HAP-1 (cell line): ENCODE data around the gene AP2A1.
"Not testable (repeated sequence)": the region's sequence is repeated elsewhere in the genome, so short reads cannot be mapped to it uniquely, and the experiment has no call there.

Experiments
- DNase-seq, 2 experiments: peaks; one replicate each; pipeline ENCODE4 v3.0.0-alpha.2; 2016 to 2020; ENCODE audit warnings: low spot score in 2 of 2
- H3K27me3 ChIP-seq: fragments of 250-450 bp; sonication (Bioruptor Pico); 2 replicates; pipeline ENCODE4 v1.5.1; 2020; ENCODE audit warnings: low read depth, mild to moderate bottlenecking, moderate library complexity
- H3K36me3 ChIP-seq: fragments of 250-450 bp; sonication (Bioruptor Pico); replicated peaks from 2 replicates; pipeline ENCODE4 v1.5.1; 2020; ENCODE audit warnings: mild to moderate bottlenecking
- H3K4me1 ChIP-seq: fragments of 250-450 bp; sonication (Bioruptor Pico); 2 replicates; pipeline ENCODE4 v1.5.1; 2020; ENCODE audit warnings: mild to moderate bottlenecking
- H3K4me3 ChIP-seq: fragments of 250-450 bp; sonication (Bioruptor Pico); 2 replicates; pipeline ENCODE4 v1.5.1; 2020; ENCODE audit warnings: mild to moderate bottlenecking, moderate library complexity
- H3K9me3 ChIP-seq: fragments of 250-450 bp; sonication (Bioruptor Pico); 2 replicates; pipeline ENCODE4 v1.5.1; 2020; ENCODE audit warnings: mild to moderate bottlenecking, moderate library complexity
- in situ Hi-C: fragments of 300-500 bp; cut with MboI; formaldehyde crosslinking; loops from 3 replicates; pipeline ENCODE4 v1.14.3; 2020; ENCODE audit warnings: low sequenced_read_pairs, inconsistent platforms, mixed read lengths

AP2A1 gene

GRCh38 chr19:49766930-49767299 is at the start of gene AP2A1:
AP2A1 (plus strand) TSS chr19:49767001; CDS start chr19:49767134, 133 bp downstream.
- Histone ChIP-seq H3K36me3 (no peaks in the 10 kb centered on the region), H3K9me3 (no peaks in the 10 kb centered on the region), H3K27me3 (no peaks in the 10 kb centered on the region), H3K4me1 (peaks cover 5% of the 10 kb centered on the region), H3K4me3 (peak within 1 kb of the TSS; percentile 94)
- in situ Hi-C loops, result no loop called here
- DNase-seq, result no peak

DNA sequence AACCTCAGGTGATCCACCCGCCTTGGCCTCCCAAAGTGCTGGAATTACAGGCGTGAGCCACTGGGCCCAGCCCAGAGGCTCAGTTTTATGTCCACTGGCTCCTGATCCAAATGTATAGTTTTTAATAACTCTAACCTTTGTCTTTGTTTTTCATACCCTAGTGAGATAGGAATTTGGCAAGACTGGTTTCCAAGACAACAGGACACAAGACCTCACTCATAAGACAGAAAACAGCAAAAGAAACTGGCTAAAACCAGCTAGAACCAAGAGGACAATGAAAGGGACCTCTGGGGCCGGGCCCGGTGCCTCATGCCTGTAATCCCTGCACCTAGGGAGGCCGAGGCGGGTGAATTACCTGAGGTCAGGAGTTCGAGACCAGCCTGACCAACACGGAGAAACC is 48.3 kb upstream of the AP2A1 start:
- Histone ChIP-seq H3K4me3 (no peak overlapping the region), H3K27me3 (no peaks in the 10 kb centered on the region), H3K36me3 (no peaks in the 10 kb centered on the region), H3K4me1 (peaks cover 7% of the 10 kb centered on the region), H3K9me3 (no peaks in the 10 kb centered on the region)
- no peak for DNase-seq
- in situ Hi-C loops, result no loop called here

DNA sequence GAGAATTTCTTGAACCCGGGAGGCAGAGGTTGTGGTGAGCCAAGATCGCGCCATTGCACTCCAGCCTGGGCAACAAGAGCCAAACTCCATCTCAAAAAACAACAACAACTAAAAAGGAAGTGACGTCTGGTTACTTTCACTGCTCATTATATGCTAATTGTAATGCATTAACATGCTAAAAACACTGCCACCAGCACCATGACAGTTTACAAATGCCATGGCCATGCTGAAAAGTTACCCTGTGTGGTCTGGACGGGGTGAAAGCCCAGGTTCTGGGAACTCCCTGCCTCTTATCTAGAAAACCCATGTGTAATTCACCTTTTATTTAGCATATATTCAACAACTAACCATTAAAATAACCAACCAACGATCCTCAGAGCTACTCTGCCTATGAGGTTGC is 47.8 kb upstream of the AP2A1 start:
- Histone ChIP-seq H3K27me3 (no peaks in the 10 kb centered on the region), H3K4me1 (peaks cover 7% of the 10 kb centered on the region), H3K36me3 (no peaks in the 10 kb centered on the region), H3K9me3 (no peaks in the 10 kb centered on the region), H3K4me3 (no peak overlapping the region)
- in situ Hi-C loops, result no loop called here
- DNase-seq, result no peak

GRCh38 chr19:49719420-49719819 is 47.4 kb upstream of the AP2A1 start:
- H3K27me3 ChIP-seq, DNase-seq, H3K9me3 ChIP-seq, H3K4me3 ChIP-seq, in situ Hi-C loops, H3K36me3 ChIP-seq, H3K4me1 ChIP-seq: not testable (repeated sequence)

GRCh38 chr19:49727217-49728030 is 39.4 kb upstream of the AP2A1 start:
- in situ Hi-C loops, result no loop called here
- H3K36me3 ChIP-seq, result no peaks in the 10 kb centered on the region
- no peak overlapping the region for H3K4me3 ChIP-seq
- no peak for DNase-seq
- no peaks in the 10 kb centered on the region for H3K4me1 ChIP-seq
- H3K27me3 ChIP-seq, result no peaks in the 10 kb centered on the region
- no peaks in the 10 kb centered on the region for H3K9me3 ChIP-seq

DNA sequence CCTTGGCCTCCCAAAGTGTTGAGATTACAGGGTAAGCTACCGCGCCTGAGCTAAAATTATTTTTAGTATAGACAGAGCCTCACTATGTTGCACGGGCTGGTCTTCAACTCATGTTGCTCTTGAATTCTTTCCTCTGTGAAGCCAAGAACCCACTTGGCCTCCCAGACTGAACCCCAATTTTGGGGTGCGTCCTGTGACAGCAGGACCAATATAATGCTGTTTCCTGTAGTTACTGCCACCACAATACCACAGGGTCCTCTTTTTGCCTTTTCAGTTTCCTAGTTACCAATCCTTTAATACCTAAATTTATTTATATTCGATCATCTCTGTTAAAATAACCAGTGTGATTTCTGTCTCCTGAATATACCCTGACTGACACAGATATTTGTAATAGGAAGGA is 36.6 kb upstream of the AP2A1 start:
- Histone ChIP-seq H3K27me3 (no peaks in the 10 kb centered on the region), H3K9me3 (no peaks in the 10 kb centered on the region), H3K36me3 (no peaks in the 10 kb centered on the region), H3K4me1 (no peaks in the 10 kb centered on the region), H3K4me3 (no peak overlapping the region)
- no peak for DNase-seq
- in situ Hi-C loops, result no loop called here

- in situ Hi-C loops, result no loop called here
- DNase-seq, result no peak
- Histone ChIP-seq H3K4me1 (no peaks in the 10 kb centered on the region), H3K9me3 (no peaks in the 10 kb centered on the region), H3K27me3 (no peaks in the 10 kb centered on the region), H3K4me3 (no peak overlapping the region), H3K36me3 (no peaks in the 10 kb centered on the region)
Observed at GRCh38 chr19:49738268-49738667, 28.5 kb upstream of the AP2A1 start.

DNA sequence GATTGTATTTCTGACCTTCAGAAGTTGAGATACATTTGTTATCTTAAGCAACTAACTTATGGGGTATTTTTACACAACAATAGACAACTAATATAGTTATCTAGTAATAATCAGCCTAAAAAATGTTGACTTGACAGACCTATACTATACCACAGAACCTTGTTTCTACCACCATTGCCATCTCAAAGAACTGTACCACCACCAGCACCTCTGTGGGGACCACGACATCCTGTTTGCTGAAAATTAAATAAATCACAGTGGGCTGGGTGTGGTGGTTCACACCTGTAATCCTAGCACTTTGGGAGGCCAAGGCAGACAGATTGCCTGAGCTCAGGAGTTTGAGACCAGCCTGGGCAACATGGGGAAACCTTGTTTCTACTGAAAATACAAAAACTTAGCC is 27.7 kb upstream of the AP2A1 start:
- in situ Hi-C loops, result no loop called here
- no peak for DNase-seq
- no peak overlapping the region for H3K4me3 ChIP-seq
- H3K9me3 ChIP-seq, result no peaks in the 10 kb centered on the region
- no peaks in the 10 kb centered on the region for H3K4me1 ChIP-seq
- H3K27me3 ChIP-seq, result no peaks in the 10 kb centered on the region
- H3K36me3 ChIP-seq, result no peaks in the 10 kb centered on the region

- H3K4me3 ChIP-seq, result no peak overlapping the region
- H3K27me3 ChIP-seq, result no peaks in the 10 kb centered on the region
- no peaks in the 10 kb centered on the region for H3K9me3 ChIP-seq
- H3K36me3 ChIP-seq, result no peaks in the 10 kb centered on the region
- in situ Hi-C loops, result no loop called here
- no peak for DNase-seq
- no peaks in the 10 kb centered on the region for H3K4me1 ChIP-seq
Observed at GRCh38 chr19:49739933-49740332, 26.9 kb upstream of the AP2A1 start.

DNA sequence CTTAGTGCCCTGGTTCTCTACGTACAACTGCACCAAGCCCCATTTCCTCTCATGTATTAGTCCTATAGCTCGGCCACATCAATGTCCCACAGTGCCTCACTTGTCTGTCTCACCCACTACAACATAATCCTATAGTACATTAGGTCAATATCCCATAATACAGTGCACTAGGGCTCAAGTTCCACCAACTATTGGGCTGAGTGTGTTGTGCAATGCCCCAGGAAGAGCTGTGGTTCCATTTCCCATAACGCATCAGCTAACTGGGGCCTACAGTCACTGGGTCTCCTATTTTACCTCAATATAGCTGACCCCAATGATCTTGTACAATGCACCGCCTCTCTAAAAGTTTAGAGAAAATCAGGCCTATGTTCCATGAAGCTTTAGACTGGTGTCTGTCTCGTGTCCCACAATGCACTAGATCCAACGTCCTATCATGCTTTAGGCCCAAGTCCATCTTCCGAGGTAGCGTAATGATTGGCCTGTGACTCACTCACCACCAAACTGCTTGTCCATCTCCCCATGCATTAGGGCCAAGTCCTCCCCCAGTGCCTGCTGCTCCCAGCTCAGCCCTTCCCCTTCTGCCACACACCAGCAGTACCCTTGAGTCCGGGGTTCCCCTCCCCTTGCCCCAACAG is 25.5 kb upstream of the AP2A1 start:
- no peak for DNase-seq
- Histone ChIP-seq H3K4me3 (no peak overlapping the region), H3K9me3 (no peaks in the 10 kb centered on the region), H3K27me3 (no peaks in the 10 kb centered on the region), H3K36me3 (no peaks in the 10 kb centered on the region), H3K4me1 (no peaks in the 10 kb centered on the region)
- in situ Hi-C loops, result no loop called here

DNA sequence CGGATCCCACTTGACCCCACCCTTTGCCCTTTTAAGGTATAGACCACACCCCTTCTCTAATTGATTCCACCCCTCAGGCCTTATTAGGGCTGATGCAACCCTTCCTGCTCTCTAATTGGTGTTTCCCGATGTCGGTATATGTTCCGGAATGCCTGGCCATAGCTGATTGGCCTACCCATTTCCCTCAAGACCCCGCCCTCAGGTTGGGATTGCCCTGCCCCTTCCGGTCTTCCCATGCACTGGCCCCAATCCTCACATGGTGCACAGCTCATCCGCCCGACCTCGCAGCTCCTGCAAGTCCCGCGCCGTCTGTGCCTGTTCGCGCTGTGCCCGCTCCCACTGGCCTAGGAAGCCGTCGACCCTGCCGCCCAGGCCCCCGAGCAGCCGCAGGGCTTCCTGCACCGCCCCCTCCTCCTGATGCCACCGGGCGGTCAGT is 21.8 kb upstream of the AP2A1 start:
- H3K9me3 ChIP-seq, result no peaks in the 10 kb centered on the region
- H3K36me3 ChIP-seq, result no peaks in the 10 kb centered on the region
- peak in 1 of 2 experiments; percentile 47 for DNase-seq
- no peak overlapping the region for H3K4me3 ChIP-seq
- no peaks in the 10 kb centered on the region for H3K4me1 ChIP-seq
- no peaks in the 10 kb centered on the region for H3K27me3 ChIP-seq
- in situ Hi-C loops, result no loop called here

DNA sequence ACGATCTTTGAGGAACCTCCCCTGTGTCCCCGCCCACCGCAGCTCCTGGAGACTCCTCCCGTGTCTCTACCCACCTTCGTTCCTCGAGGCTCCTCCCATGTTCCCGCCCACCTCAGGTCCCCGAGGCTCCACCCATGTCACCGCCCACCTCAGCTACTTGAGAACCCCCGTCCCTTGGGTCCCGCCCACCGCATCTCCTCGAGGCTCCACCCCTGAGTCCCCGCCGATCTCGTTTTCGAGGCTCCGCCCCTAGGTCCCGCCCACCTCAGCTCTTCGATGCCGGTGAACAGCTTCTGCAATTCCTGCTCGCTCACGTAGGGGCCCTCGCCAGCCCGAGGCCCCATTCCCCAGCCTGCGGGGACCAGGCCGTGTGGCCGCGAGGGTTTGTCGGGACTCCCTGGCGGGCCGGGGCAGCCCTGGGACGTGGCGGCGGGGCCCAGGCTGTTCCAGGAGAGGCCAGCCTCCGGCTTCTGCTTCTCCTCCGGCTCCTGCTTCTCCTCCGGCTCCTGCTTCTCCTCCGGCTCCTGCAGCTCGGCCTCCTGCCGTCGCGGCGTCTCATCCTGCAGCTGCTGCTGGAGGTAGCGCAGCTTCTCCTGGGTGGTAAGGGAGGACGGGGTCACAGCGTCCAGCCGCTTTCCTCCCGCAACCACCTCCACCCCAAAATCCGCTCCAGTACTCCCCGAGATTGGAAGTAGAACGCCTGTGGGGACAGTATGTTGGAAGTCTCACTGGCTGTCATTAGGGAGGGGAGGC is 20.4 kb upstream of the AP2A1 start:
- Histone ChIP-seq H3K36me3 (no peaks in the 10 kb centered on the region), H3K27me3 (no peaks in the 10 kb centered on the region), H3K9me3 (no peaks in the 10 kb centered on the region), H3K4me3 (no peak overlapping the region), H3K4me1 (no peaks in the 10 kb centered on the region)
- peak in 1 of 2 experiments; percentile 75 for DNase-seq
- in situ Hi-C loops, result no loop called here

- Histone ChIP-seq H3K4me3 (no peak overlapping the region), H3K9me3 (no peaks in the 10 kb centered on the region), H3K36me3 (no peaks in the 10 kb centered on the region), H3K27me3 (no peaks in the 10 kb centered on the region), H3K4me1 (no peaks in the 10 kb centered on the region)
- in situ Hi-C loops, result no loop called here
- no peak for DNase-seq
Observed at GRCh38 chr19:49749055-49749716, 17.6 kb upstream of the AP2A1 start.

- Histone ChIP-seq H3K4me3 (no peak overlapping the region), H3K36me3 (no peaks in the 10 kb centered on the region), H3K9me3 (no peaks in the 10 kb centered on the region), H3K4me1 (no peaks in the 10 kb centered on the region), H3K27me3 (no peaks in the 10 kb centered on the region)
- in situ Hi-C loops, result no loop called here
- no peak for DNase-seq
Observed at GRCh38 chr19:49749771-49750170, 17.0 kb upstream of the AP2A1 start.
